Liver (tissue), 9 donors: Measurements from ENCODE around the gene TMEM163. TPM values are rescaled to one million over a fixed set of nuclear protein-coding genes. Genes with fewer than 3 reads are reported as not detected.
A peak's percentile ranks its signal among the peaks of the same experiment; 100 is the strongest.
"Not testable (repeated sequence)": the region's sequence is repeated elsewhere in the genome, so short reads cannot be mapped to it uniquely, and the experiment has no call there.

Source experiments
- DNase-seq: peaks from one replicate; pipeline ENCODE4 v3.0.0-alpha.2; 2017; ENCODE audit warnings: low spot score
- H3K27ac ChIP-seq, 2 donors: one replicate each; pipeline ENCODE4 v1.7.0; 2013; ENCODE audit warnings: inconsistent platforms in 2 of 2, low read length in 2 of 2, control low read depth in 1 of 2, low read depth in 1 of 2, mild to moderate bottlenecking in 1 of 2
- H3K27me3 ChIP-seq, 4 donors: one replicate each; pipeline versions ENCODE4 v1.6.1 to v1.7.0; 2013; ENCODE audit warnings: low read length in 3 of 4, inconsistent platforms in 1 of 4, mild to moderate bottlenecking in 1 of 4, moderate library complexity in 1 of 4; ENCODE audit not compliant: control insufficient read depth in 4 of 4, insufficient read depth in 4 of 4
- H3K36me3 ChIP-seq, 4 donors: one replicate each; pipeline versions ENCODE4 v1.6.1 to v1.7.0; 2013; ENCODE audit warnings: low read length in 3 of 4, mild to moderate bottlenecking in 3 of 4, low read depth in 1 of 4, moderate library complexity in 1 of 4; ENCODE audit not compliant: control insufficient read depth in 4 of 4, insufficient read depth in 3 of 4
- H3K4me1 ChIP-seq, 4 donors: one replicate each; pipeline versions ENCODE4 v1.6.1 to v1.7.0; 2013; ENCODE audit warnings: low read length in 3 of 4, mild to moderate bottlenecking in 3 of 4, moderate library complexity in 1 of 4; ENCODE audit not compliant: control insufficient read depth in 4 of 4, insufficient read depth in 4 of 4
- H3K4me3 ChIP-seq, 3 donors: one replicate each; pipeline versions ENCODE4 v1.6.1 to v1.7.0; 2013; ENCODE audit warnings: low read length in 3 of 3, control low read depth in 1 of 3, low read depth in 1 of 3, mild to moderate bottlenecking in 1 of 3
- H3K9ac ChIP-seq, 2 donors: one replicate each; pipeline ENCODE4 v1.7.0; 2013; ENCODE audit warnings: low read length in 2 of 2, mild to moderate bottlenecking in 2 of 2, moderate library complexity in 2 of 2, control low read depth in 1 of 2, low read depth in 1 of 2
- H3K9me3 ChIP-seq, 4 donors: one replicate each; pipeline versions ENCODE4 v1.6.1 to v1.7.0; 2013; ENCODE audit warnings: low read length in 3 of 4; ENCODE audit not compliant: control insufficient read depth in 4 of 4
- ATF3 ChIP-seq: IDR thresholded peaks from 2 replicates; pipeline ENCODE4 v1.6.1; 2016; ENCODE audit warnings: antibody characterized with exemption
- CTCF ChIP-seq: fragments of 150-350 bp; IDR thresholded peaks from 2 replicates; pipeline ENCODE4 v1.5.1; 2017; ENCODE audit warnings: improper control_type of control experiment, low read depth, low read length; ENCODE audit not compliant: missing input control
- FOXA1 ChIP-seq: IDR thresholded peaks from 2 replicates; pipeline ENCODE4 v1.6.1; 2016; ENCODE audit warnings: antibody characterized with exemption
- FOXA2 ChIP-seq: IDR thresholded peaks from 2 replicates; pipeline ENCODE4 v1.6.1; 2016; ENCODE audit warnings: antibody characterized with exemption
- GABPA ChIP-seq, 2 donors: IDR thresholded peaks in 1 of 2; conservative IDR thresholded peaks in 1 of 2; 2 replicates each; pipeline ENCODE4 v1.6.1; 2016; ENCODE audit warnings: antibody characterized with exemption in 2 of 2, mild to moderate bottlenecking in 1 of 2, moderate library complexity in 1 of 2
- HNF4A ChIP-seq, 2 donors: conservative IDR thresholded peaks; 2 replicates each; pipeline ENCODE4 v1.6.1; 2016; ENCODE audit warnings: antibody characterized with exemption in 2 of 2, mild to moderate bottlenecking in 2 of 2
- HNF4G ChIP-seq: IDR thresholded peaks from 2 replicates; pipeline ENCODE4 v1.6.1; 2016; ENCODE audit warnings: antibody characterized with exemption
- JUND ChIP-seq, 2 donors: IDR thresholded peaks; 2 replicates each; pipeline ENCODE4 v1.6.1; 2016; ENCODE audit warnings: antibody characterized with exemption in 2 of 2
- MAX ChIP-seq: IDR thresholded peaks from 2 replicates; pipeline ENCODE4 v1.6.1; 2016; ENCODE audit warnings: antibody characterized with exemption
- RAD21 ChIP-seq, 2 donors: IDR thresholded peaks; 2 replicates each; pipeline ENCODE4 v1.6.1; 2016; ENCODE audit warnings: antibody characterized with exemption in 2 of 2, mild to moderate bottlenecking in 2 of 2
- REST ChIP-seq: IDR thresholded peaks from 2 replicates; pipeline ENCODE4 v1.6.1; 2016; ENCODE audit warnings: antibody characterized with exemption, mild to moderate bottlenecking
- RXRA ChIP-seq, 2 donors: IDR thresholded peaks; 2 replicates each; pipeline ENCODE4 v1.6.1; 2017 to 2018; ENCODE audit warnings: antibody characterized with exemption in 2 of 2, mild to moderate bottlenecking in 1 of 2
- SP1 ChIP-seq: IDR thresholded peaks from 2 replicates; pipeline ENCODE4 v1.6.1; 2018; ENCODE audit warnings: antibody characterized with exemption, mild to moderate bottlenecking
- ZBTB33 ChIP-seq: IDR thresholded peaks from 2 replicates; pipeline ENCODE4 v1.6.1; 2016; ENCODE audit warnings: antibody characterized with exemption
- WGBS: extraction: QIAGEN DNeasy Blood & Tissue Kit; methylation state at CpG from one replicate; pipeline ENCODE4 v1.1.7; 2013; 5-methylcytosine and 5-hydroxymethylcytosine counted together
- polyA plus RNA-seq, 2 donors: library from polyadenylated mRNA; stranded (reverse) in 1 of 2; unstranded in 1 of 2; fragments of 200-250 nt in 1 of 2; fragments of >200 nt in 1 of 2; fragmentation: Nextera tagmentation in 1 of 2; extraction: Ambion mirVana in 1 of 2; gene quantifications; one replicate each; pipeline versions ENCODE4 v1.2.1 to v1.2.3, GENCODE V29; 2013 to 2015
- total RNA-seq, 2 donors: library from RNA; depleted of rRNA; stranded (reverse); fragments of >200 nt; gene quantifications; one replicate each; pipeline ENCODE4 v1.2.3, GENCODE V29; 2014
- donor health status: healthy.
- donor health status: healthy.
- donor health status: healthy.
- donor health status: healthy.
- donor health status: healthy.

Gene TMEM163
- total and polyA plus RNA-seq, 4 donors: 0.08 to 0.48 (median 0.25) TPM

GRCh38 chr2:134657650-134658250 lies 61.0 kb downstream of the TMEM163 start:
- 70% methylated on average over 12 of the region's 12 CpGs for WGBS
- no peak overlapping the region for H3K4me3 ChIP-seq
- TF ChIP-seq RAD21 (IDR thresholded peaks at IDR 0.05): peak; percentile 70 to 71
- TF ChIP-seq FOXA2: no peak
- TF ChIP-seq RXRA (IDR thresholded peaks at IDR 0.05): no peak
- no peak for TF ChIP-seq HNF4A (conservative IDR thresholded peaks at IDR 0.05)
- TF ChIP-seq ZBTB33: no peak
- TF ChIP-seq CTCF: peak; percentile 40
- no peak overlapping the region for H3K27ac ChIP-seq
- no peaks in the 10 kb centered on the region for H3K9me3 ChIP-seq
- no peaks in the 10 kb centered on the region for H3K27me3 ChIP-seq
- DNase-seq: no peak
- H3K4me1 ChIP-seq: no peaks in the 10 kb centered on the region
- no peaks in the 10 kb centered on the region for H3K36me3 ChIP-seq
- no peak overlapping the region for H3K9ac ChIP-seq

GRCh38 chr2:134656391-134656790 lies 62.4 kb downstream of the TMEM163 start:
- not testable (repeated sequence) for H3K27me3 ChIP-seq, H3K36me3 ChIP-seq, H3K4me1 ChIP-seq, H3K4me3 ChIP-seq, H3K27ac ChIP-seq, DNase-seq, H3K9me3 ChIP-seq, H3K9ac ChIP-seq
- WGBS: 97% methylated on average over 8 of the region's 15 CpGs

GRCh38 chr2:134648586-134648985 lies 70.2 kb downstream of the TMEM163 start:
- no peaks in the 10 kb centered on the region for H3K36me3 ChIP-seq
- TF ChIP-seq SP1 (no peak), CTCF (no peak), HNF4A (conservative IDR thresholded peaks at IDR 0.05) (no peak), RXRA (IDR thresholded peaks at IDR 0.05) (no peak), FOXA1 (no peak), JUND (IDR thresholded peaks at IDR 0.05) (no peak), REST (no peak), GABPA (IDR thresholded peaks at IDR 0.05 in 1 of 2, conservative IDR thresholded peaks at IDR 0.05 in 1 of 2) (no peak), RAD21 (IDR thresholded peaks at IDR 0.05) (no peak), MAX (no peak), ATF3 (no peak), HNF4G (no peak), ZBTB33 (no peak), FOXA2 (no peak)
- 71% methylated on average over 5 of the region's 5 CpGs for WGBS

More at GRCh38 chr2:134648586-134648985, 70.2 kb downstream of the TMEM163 start:
- peaks cover 0 to 2% (median 0%) of the 10 kb centered on the region in 4 donors for H3K27me3 ChIP-seq
- H3K27ac ChIP-seq: no peak overlapping the region
- H3K9me3 ChIP-seq: no peaks in the 10 kb centered on the region
- no peaks in the 10 kb centered on the region for H3K4me1 ChIP-seq
- H3K4me3 ChIP-seq: no peak overlapping the region
- H3K9ac ChIP-seq: no peak overlapping the region
- no peak for DNase-seq
